Upper lobe of left lung (tissue), 6 donors: ENCODE data around the gene EEPD1. TPM values are rescaled to one million over a fixed set of nuclear protein-coding genes. Genes with fewer than 3 reads are reported as not detected.

ENCODE experiments used
- ATAC-seq, 2 donors: fragments of 200-7000 bp; cut with Tn5 transposase; one replicate each; pipeline ENCODE4 v1.9.1; 2022; ENCODE audit warnings: mild to moderate bottlenecking in 2 of 2, moderate library complexity in 2 of 2; ENCODE audit not compliant: low FRiP score in 2 of 2
- DNase-seq, 2 donors: peaks; one replicate each; pipeline ENCODE4 v3.0.0-alpha.2; 2019 to 2020
- H3K27ac ChIP-seq, 4 donors: fragments of 200-600 bp; sonication (generic); one replicate each; pipeline ENCODE4 v1.5.1; 2016 to 2019
- H3K27me3 ChIP-seq, 4 donors: fragments of 200-600 bp; sonication (generic); one replicate each; pipeline ENCODE4 v1.5.1; 2017 to 2019
- H3K36me3 ChIP-seq, 4 donors: fragments of 200-600 bp; sonication (generic); one replicate each; pipeline ENCODE4 v1.5.1; 2016 to 2019
- H3K4me1 ChIP-seq, 4 donors: fragments of 200-600 bp; sonication (generic); one replicate each; pipeline ENCODE4 v1.5.1; 2018 to 2019
- H3K4me3 ChIP-seq, 4 donors: fragments of 200-600 bp; sonication (generic); one replicate each; pipeline ENCODE4 v1.5.1; 2017 to 2019; ENCODE audit warnings: mild to moderate bottlenecking in 2 of 4, moderate library complexity in 1 of 4
- H3K9me3 ChIP-seq, 4 donors: fragments of 200-600 bp; sonication (generic); one replicate each; pipeline ENCODE4 v1.5.1; 2018 to 2019
- EP300 ChIP-seq, 4 donors: sonication (generic); formaldehyde crosslinking; IDR thresholded peaks; one replicate each; pipeline ENCODE4 v1.5.1; 2017; ENCODE audit warnings: antibody characterized with exemption in 4 of 4, control low read depth in 2 of 4
- POLR2A ChIP-seq, 4 donors: fragments of 450-650 bp; IDR thresholded peaks; one replicate each; pipeline ENCODE4 v1.5.1; 2016 to 2017; ENCODE audit warnings: antibody characterized with exemption in 4 of 4, mild to moderate bottlenecking in 2 of 4
- POLR2AphosphoS5 ChIP-seq, 2 donors: sonication (generic); formaldehyde crosslinking; IDR thresholded peaks; one replicate each; pipeline ENCODE4 v1.5.1; 2017; ENCODE audit warnings: antibody characterized with exemption in 2 of 2
- WGBS, 2 donors: methylation state at CpG; one replicate each; pipeline ENCODE4 v1.1.5; 2017 to 2018; 5-methylcytosine and 5-hydroxymethylcytosine counted together
- total RNA-seq, 6 donors: library from RNA; depleted of rRNA in 4 of 6; stranded (reverse); fragments of >200 nt in 4 of 6; gene quantifications; one replicate each; pipeline versions ENCODE4 v1.1.0 to v1.2.1, GENCODE V29; 2016 to 2021
- TF ChIP-seq, protein P1 (sequence below), 6 experiments: fragments of 450-650 bp in 4 of 6; fragments of 200-600 bp in 2 of 6; sonication (generic) in 2 of 6; IDR thresholded peaks; one replicate each; pipeline ENCODE4 v1.5.1; 2016 to 2019; ENCODE audit warnings: antibody characterized with exemption in 6 of 6
- donor health status: DM: no; HTN: no; CAD: no; lungs with moderate emphysema.
- donor health status: DM: no; HTN: yes; CAD: no; lungs with severe emphysema.

The EEPD1 gene
- total RNA-seq, 6 donors from 2014 or later, result 5.9 to 25.1 (median 11.2) TPM

GRCh38 chr7:36207451-36208291 is 54.6 kb downstream of the EEPD1 start:
- TF ChIP-seq POLR2A (IDR thresholded peaks at IDR 0.05) (no peak), POLR2AphosphoS5 (IDR thresholded peaks at IDR 0.05) (peak in 1 of 2 donors; percentile 8)
- ATAC-seq, result peak; percentile 58 to 81
- DNase-seq, result peak in 1 of 2 donors; percentile 64
- Histone ChIP-seq H3K36me3 (no peaks in the 10 kb centered on the region), H3K9me3 (no peaks in the 10 kb centered on the region), H3K4me3 (no peak overlapping the region), H3K27me3 (no peaks in the 10 kb centered on the region), H3K4me1 (peaks cover 26 to 40% (median 30%) of the 10 kb centered on the region in 4 donors), H3K27ac (peak overlapping the region in 3 of 4 donors; percentile 28 to 71 (median 44))
- 37 to 46% methylated on average over 10 of the region's 10 CpGs for WGBS, 2 donors

- DNase-seq (no peak), ATAC-seq (peak; percentile 37 to 44)
- no peak for TF ChIP-seq POLR2AphosphoS5 (IDR thresholded peaks at IDR 0.05)
- TF ChIP-seq, protein P1, sequence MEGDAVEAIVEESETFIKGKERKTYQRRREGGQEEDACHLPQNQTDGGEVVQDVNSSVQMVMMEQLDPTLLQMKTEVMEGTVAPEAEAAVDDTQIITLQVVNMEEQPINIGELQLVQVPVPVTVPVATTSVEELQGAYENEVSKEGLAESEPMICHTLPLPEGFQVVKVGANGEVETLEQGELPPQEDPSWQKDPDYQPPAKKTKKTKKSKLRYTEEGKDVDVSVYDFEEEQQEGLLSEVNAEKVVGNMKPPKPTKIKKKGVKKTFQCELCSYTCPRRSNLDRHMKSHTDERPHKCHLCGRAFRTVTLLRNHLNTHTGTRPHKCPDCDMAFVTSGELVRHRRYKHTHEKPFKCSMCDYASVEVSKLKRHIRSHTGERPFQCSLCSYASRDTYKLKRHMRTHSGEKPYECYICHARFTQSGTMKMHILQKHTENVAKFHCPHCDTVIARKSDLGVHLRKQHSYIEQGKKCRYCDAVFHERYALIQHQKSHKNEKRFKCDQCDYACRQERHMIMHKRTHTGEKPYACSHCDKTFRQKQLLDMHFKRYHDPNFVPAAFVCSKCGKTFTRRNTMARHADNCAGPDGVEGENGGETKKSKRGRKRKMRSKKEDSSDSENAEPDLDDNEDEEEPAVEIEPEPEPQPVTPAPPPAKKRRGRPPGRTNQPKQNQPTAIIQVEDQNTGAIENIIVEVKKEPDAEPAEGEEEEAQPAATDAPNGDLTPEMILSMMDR (IDR thresholded peaks at IDR 0.05), result no peak
- no peak for TF ChIP-seq EP300 (IDR thresholded peaks at IDR 0.05)
- TF ChIP-seq POLR2A (IDR thresholded peaks at IDR 0.05), result no peak
- Histone ChIP-seq H3K4me1 (peaks cover 19 to 33% (median 23%) of the 10 kb centered on the region in 4 donors), H3K27ac (peak overlapping the region in 3 of 4 donors; percentile 28 to 71 (median 44)), H3K9me3 (no peaks in the 10 kb centered on the region), H3K36me3 (no peaks in the 10 kb centered on the region), H3K27me3 (no peaks in the 10 kb centered on the region), H3K4me3 (no peak overlapping the region)
Measured at GRCh38 chr7:36208426-36208825, 55.4 kb downstream of the EEPD1 start.

GRCh38 chr7:36208997-36209813 is 56.2 kb downstream of the EEPD1 start:
- DNase-seq, result no peak
- H3K36me3 ChIP-seq, result no peaks in the 10 kb centered on the region
- no peak overlapping the region for H3K4me3 ChIP-seq
- peaks cover 18 to 26% (median 21%) of the 10 kb centered on the region in 4 donors for H3K4me1 ChIP-seq
- TF ChIP-seq, protein P1 (IDR thresholded peaks at IDR 0.05), result no peak
- TF ChIP-seq POLR2A (IDR thresholded peaks at IDR 0.05) (no peak), POLR2AphosphoS5 (IDR thresholded peaks at IDR 0.05) (no peak), EP300 (IDR thresholded peaks at IDR 0.05) (no peak)
- 78 to 89% methylated on average over 9 of the region's 9 CpGs for WGBS, 2 donors
- no peaks in the 10 kb centered on the region for H3K27me3 ChIP-seq
- H3K9me3 ChIP-seq, result no peaks in the 10 kb centered on the region
- no peak for ATAC-seq
- H3K27ac ChIP-seq, result peak overlapping the region in 2 of 4 donors; percentile 2 to 71

DNA sequence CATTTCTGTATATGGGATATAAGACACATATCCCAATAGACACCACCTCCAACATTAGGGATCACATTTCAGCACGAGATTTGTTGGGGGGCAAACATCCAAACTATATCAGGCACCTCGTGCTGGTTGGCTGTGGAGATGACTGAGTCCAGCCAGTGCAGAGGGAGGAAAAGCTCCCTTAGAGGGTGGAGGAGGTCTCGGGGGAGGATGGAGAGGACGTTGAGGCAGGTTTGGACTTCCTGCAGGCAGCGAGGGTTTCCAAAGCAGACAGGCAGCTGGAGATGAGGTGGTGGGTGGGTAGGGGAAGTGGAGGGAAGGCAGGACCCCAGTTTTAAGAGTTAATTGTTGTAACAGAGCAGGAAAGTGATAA is 56.7 kb downstream of the EEPD1 start:
- 47 to 75% methylated on average over 5 of the region's 5 CpGs for WGBS, 2 donors

More for the DNA sequence above, 56.7 kb downstream of the EEPD1 start:
- ATAC-seq, result no peak
- no peaks in the 10 kb centered on the region for H3K27me3 ChIP-seq
- H3K27ac ChIP-seq, result no peak overlapping the region
- no peaks in the 10 kb centered on the region for H3K36me3 ChIP-seq
- no peak for DNase-seq
- no peak overlapping the region for H3K4me3 ChIP-seq
- TF ChIP-seq POLR2A (IDR thresholded peaks at IDR 0.05) (no peak), EP300 (IDR thresholded peaks at IDR 0.05) (no peak), POLR2AphosphoS5 (IDR thresholded peaks at IDR 0.05) (no peak)
- TF ChIP-seq, protein P1 (IDR thresholded peaks at IDR 0.05), result no peak
- H3K9me3 ChIP-seq, result no peaks in the 10 kb centered on the region
- peaks cover 18 to 22% (median 22%) of the 10 kb centered on the region in 4 donors for H3K4me1 ChIP-seq
